Measurements from ENCODE around the gene EYA2. TPM values are rescaled to one million over a fixed set of nuclear protein-coding genes. Genes with fewer than 3 reads are reported as not detected.

The EYA2 gene
- total RNA-seq, 4 donors from 2014 or later: 8.9 to 18.0 (median 9.5) TPM

DNA sequence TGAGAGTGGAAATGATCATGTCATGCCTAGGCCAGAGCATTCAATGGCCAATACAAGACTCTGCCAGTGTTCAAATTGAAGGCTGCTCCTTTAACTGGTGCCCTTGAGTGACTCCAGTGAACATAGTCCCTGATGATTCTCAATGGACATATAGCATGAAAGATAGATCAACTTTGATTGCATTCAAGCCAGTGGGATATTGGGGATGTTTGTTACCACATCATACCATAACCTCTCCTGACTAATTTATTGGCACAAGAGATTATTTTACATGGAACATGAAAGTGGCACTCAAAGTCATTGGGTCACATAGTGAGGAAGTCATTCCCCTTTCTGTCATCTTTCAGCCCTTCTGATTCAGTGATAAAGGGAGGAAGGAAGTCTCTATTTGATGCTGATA, 139.0 kb downstream of the EYA2 start:
- DNase-seq (ENCODE audit: low spot score) (no peak), ATAC-seq (ENCODE audit: low FRiP score) (no peak)
- TF ChIP-seq, protein P1, sequence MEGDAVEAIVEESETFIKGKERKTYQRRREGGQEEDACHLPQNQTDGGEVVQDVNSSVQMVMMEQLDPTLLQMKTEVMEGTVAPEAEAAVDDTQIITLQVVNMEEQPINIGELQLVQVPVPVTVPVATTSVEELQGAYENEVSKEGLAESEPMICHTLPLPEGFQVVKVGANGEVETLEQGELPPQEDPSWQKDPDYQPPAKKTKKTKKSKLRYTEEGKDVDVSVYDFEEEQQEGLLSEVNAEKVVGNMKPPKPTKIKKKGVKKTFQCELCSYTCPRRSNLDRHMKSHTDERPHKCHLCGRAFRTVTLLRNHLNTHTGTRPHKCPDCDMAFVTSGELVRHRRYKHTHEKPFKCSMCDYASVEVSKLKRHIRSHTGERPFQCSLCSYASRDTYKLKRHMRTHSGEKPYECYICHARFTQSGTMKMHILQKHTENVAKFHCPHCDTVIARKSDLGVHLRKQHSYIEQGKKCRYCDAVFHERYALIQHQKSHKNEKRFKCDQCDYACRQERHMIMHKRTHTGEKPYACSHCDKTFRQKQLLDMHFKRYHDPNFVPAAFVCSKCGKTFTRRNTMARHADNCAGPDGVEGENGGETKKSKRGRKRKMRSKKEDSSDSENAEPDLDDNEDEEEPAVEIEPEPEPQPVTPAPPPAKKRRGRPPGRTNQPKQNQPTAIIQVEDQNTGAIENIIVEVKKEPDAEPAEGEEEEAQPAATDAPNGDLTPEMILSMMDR (IDR thresholded peaks at IDR 0.05): no peak

GRCh38 chr20:47035026-47035590, 140.5 kb downstream of the EYA2 start:
- ATAC-seq (ENCODE audit: low FRiP score) (no peak), DNase-seq (ENCODE audit: low spot score) (no peak)
- TF ChIP-seq, protein P1 (IDR thresholded peaks at IDR 0.05): no peak

- TF ChIP-seq, protein P1 (IDR thresholded peaks at IDR 0.05): no peak
- no peak for ATAC-seq (ENCODE audit: low FRiP score)
- DNase-seq (ENCODE audit: low spot score): no peak
These were observed 141.6 kb downstream of the EYA2 start for GRCh38 chr20:47036091-47036870.

DNA sequence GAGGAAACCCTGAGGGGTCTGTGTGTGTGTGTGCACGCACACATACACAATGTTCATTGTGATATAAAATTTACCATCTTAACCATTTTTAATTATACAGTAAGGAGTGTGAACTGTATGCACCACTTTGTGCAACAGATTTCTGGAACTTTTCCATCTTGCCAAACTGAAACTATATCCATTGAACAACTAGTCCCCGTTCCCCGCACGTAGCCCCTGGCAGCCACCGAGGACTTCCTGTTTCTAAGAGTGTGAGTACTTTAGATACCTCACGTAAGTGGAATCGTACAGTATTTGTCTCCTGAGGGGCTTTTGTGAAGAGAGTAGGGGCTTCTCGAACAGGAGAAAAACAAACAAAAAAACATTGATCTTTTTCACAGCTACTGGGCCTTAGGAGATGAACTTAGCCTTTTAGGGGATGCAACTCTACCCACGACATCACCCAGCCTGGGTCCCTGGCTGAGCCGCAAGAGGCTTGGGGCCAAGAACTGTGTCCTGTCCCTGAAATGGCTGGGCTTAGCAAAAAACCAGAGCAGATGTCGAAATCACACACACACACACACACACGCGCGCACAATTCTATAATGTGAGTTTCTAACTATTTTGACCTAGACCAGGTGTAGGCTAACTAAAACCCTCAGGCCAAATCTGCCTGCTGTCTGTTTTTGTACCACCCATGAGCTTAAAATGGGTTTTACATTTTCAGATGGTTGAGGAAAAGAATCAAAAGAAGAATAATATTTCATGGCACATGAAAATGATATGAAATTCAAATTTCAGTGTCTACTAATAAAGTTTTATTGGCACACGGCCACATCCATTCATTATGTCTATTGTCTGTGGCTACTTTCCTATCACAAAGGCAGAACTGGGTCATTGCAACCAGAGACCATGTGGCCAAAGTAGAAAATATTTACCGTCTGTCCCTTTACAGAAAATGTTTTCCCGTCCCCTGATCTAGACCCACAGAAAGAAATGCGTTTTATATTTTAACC, 144.2 kb downstream of the EYA2 start:
- DNase-seq (ENCODE audit: low spot score): no peak
- ATAC-seq (ENCODE audit: low FRiP score): no peak
- TF ChIP-seq, protein P1 (IDR thresholded peaks at IDR 0.05): no peak

- TF ChIP-seq, protein P1 (IDR thresholded peaks at IDR 0.05): no peak
- ATAC-seq (ENCODE audit: low FRiP score) (no peak), DNase-seq (ENCODE audit: low spot score) (no peak)
These were observed 146.0 kb downstream of the EYA2 start for GRCh38 chr20:47040506-47041125.

DNA sequence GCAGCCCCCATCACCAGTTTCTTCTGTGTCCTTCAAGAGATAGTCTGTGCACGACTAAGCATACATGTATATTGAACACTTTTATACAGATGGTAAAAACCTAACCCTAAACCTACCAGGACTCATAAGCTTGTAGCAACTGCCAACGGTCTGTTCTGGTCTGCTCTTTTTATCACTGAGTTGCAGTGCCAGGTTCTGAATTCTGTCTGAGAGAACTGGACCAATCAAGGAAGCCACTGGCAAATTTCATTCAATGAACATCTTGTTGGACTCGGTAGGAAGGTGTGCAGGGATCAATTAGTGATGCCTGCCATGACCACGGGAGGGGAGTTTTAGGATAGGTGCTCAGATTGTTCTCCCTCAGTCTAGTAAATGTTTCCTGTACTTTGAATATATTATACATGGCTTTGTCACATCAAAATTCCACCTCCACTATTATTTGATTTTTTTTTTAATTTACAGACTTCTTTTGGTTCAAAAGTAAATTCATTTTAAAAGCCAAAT, 146.8 kb downstream of the EYA2 start:
- ATAC-seq (ENCODE audit: low FRiP score) (no peak), DNase-seq (ENCODE audit: low spot score) (no peak)
- TF ChIP-seq, protein P1 (IDR thresholded peaks at IDR 0.05): no peak
